ENCODE results near the gene CARD8. TPM values are rescaled to one million over a fixed set of nuclear protein-coding genes. Genes with fewer than 3 reads are reported as not detected.
"Not testable (repeated sequence)": the region's sequence is repeated elsewhere in the genome, so short reads cannot be mapped to it uniquely, and the experiment has no call there.

CARD8 gene
- total RNA-seq, 1 donor from 2014 or later, result 41.0 TPM

DNA sequence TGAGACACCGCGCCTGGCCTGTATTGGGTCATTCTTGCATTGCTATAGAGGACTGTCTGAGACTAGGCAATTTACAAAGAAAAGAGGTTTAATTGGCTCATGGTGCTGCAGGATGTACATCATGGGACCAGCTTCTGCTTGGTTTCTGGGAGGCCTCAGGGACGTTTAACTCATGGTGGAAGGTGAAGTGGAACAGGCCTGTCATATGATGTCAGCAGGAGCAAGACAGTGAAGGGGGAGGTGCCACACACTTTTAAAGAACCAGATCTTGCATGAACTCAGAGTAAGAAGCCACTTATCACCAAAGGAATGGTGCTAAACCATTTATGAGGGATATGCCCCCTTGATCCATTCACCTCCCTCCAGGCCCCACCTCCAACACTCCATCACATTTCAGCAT is 18.7 kb downstream of the CARD8 start:
- no peak for DNase-seq (ENCODE audit: low spot score in 2 of 2)
- TF ChIP-seq CTCF (IDR thresholded peaks at IDR 0.05), result no peak
- Histone ChIP-seq H3K36me3 (peaks cover 18 to 48% of the 10 kb centered on the region in 2 donors), H3K4me1 (no peaks in the 10 kb centered on the region), H3K27ac (no peak overlapping the region), H3K4me3 (no peak overlapping the region), H3K27me3 (no peaks in the 10 kb centered on the region), H3K9me3 (no peaks in the 10 kb centered on the region)
- intact Hi-C loops (cut with DNase I), result no loop called here

DNA sequence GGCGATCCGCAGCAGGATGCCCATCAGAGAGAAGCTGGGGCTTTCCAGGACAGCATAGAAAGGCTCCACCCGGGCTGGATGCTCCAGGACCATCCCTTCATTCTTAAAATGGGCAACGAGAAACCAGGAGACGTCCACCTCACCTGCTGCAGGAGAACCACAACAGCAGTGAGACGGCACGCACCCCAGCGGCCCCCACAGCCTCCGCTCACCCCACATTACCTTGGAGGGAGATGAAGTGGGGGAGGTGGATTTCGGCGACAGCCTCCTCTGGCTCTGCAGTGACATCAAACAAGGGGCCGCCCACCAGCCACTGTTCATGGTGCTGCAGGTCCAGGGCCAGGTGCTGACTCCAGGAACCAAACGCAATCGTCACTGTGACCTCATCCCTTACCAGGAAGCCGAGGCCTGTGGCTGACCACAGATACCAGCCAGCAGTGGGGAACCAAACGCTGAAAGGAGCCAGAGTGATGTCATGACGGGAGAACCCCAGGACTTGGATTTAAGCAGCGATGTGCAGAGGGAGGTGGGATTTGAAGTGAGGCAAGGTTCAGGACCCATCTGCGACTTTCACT is 25.1 kb downstream of the CARD8 start:
- no peak for DNase-seq (ENCODE audit: low spot score in 2 of 2)
- intact Hi-C loops (cut with DNase I), result no loop called here
- Histone ChIP-seq H3K36me3 (peaks cover 33 to 61% of the 10 kb centered on the region in 2 donors), H3K4me3 (no peak overlapping the region), H3K27ac (no peak overlapping the region), H3K27me3 (no peaks in the 10 kb centered on the region), H3K4me1 (no peaks in the 10 kb centered on the region), H3K9me3 (no peaks in the 10 kb centered on the region)
- no peak for TF ChIP-seq CTCF (IDR thresholded peaks at IDR 0.05)

DNA sequence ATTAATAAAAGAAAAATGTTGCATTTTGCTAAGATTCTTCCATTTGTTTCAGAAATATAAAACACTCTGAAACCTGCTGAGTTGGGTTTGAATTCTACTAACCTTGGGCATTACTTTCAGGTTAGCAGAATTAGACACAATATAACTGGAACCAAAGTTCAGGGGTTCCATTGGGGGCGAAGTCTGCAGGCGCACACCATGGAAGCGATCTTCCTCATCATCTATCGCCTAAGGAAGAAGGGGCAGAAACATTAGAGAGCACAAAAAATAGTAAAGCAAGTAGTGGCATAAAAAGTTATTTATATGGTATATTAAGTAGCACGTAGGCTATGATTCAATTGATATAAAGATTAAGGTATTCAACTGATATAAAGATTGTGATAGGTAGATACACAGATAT is 34.1 kb downstream of the CARD8 start:
- no peak for DNase-seq (ENCODE audit: low spot score in 2 of 2)
- peaks cover 4 to 9% of the 10 kb centered on the region in 2 donors for H3K36me3 ChIP-seq
- no peaks in the 10 kb centered on the region for H3K9me3 ChIP-seq
- H3K27ac ChIP-seq, result no peak overlapping the region
- no peak for TF ChIP-seq CTCF (IDR thresholded peaks at IDR 0.05)
- intact Hi-C loops (cut with DNase I), result no loop called here
- no peaks in the 10 kb centered on the region for H3K27me3 ChIP-seq
- H3K4me1 ChIP-seq, result no peaks in the 10 kb centered on the region
- H3K4me3 ChIP-seq, result no peak overlapping the region

DNA sequence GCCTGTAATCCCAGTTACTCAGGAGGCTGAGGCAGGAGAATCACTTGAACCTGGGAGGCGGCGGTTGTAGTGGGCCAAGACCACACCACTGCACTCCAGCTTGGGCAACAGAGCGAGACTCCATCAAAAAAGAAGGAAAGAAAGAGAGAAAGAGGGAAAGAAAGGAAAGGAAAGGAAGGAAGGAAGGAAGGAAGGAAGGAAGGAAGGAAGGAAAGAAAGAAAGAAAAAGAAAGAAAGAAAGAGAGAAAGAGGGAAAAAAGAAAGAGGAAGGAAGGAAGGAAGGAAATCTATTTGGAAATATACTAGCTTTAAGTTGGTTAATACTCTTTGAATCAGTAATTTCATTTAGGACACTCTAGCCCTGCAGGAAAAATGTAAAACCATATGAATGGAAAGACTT is 34.9 kb downstream of the CARD8 start:
- intact Hi-C loops (cut with DNase I); DNase-seq (ENCODE audit: low spot score in 2 of 2); H3K9me3 ChIP-seq; H3K27ac ChIP-seq; H3K27me3 ChIP-seq; H3K4me1 ChIP-seq; H3K4me3 ChIP-seq: not testable (repeated sequence)
- peaks cover 2 to 14% of the 10 kb centered on the region in 2 donors for H3K36me3 ChIP-seq

GRCh38 chr19:48218997-48219396 is 36.7 kb downstream of the CARD8 start:
- Histone ChIP-seq H3K27me3 (no peaks in the 10 kb centered on the region), H3K36me3 (peaks cover 5 to 14% of the 10 kb centered on the region in 2 donors), H3K27ac (no peak overlapping the region), H3K9me3 (no peaks in the 10 kb centered on the region), H3K4me1 (no peaks in the 10 kb centered on the region), H3K4me3 (no peak overlapping the region)
- no peak for DNase-seq (ENCODE audit: low spot score in 2 of 2)
- intact Hi-C loops (cut with DNase I), result no loop called here
- no peak for TF ChIP-seq CTCF (IDR thresholded peaks at IDR 0.05)

GRCh38 chr19:48216933-48217332 is 38.8 kb downstream of the CARD8 start:
- no peaks in the 10 kb centered on the region for H3K9me3 ChIP-seq
- H3K4me1 ChIP-seq, result no peaks in the 10 kb centered on the region
- H3K4me3 ChIP-seq, result no peak overlapping the region
- DNase-seq (ENCODE audit: low spot score in 2 of 2), result no peak
- peaks cover 5 to 21% of the 10 kb centered on the region in 2 donors for H3K36me3 ChIP-seq
- intact Hi-C loops (cut with DNase I), result no loop called here
- H3K27me3 ChIP-seq, result no peaks in the 10 kb centered on the region
- TF ChIP-seq CTCF (IDR thresholded peaks at IDR 0.05), result no peak
- H3K27ac ChIP-seq, result no peak overlapping the region

Data from ascending aorta (tissue), 2 donors.